PC-3 (cell line): Measurements from ENCODE around the gene UGT1A7. TPM values are rescaled to one million over a fixed set of nuclear protein-coding genes. Genes with fewer than 3 reads are reported as not detected.
"Not testable (repeated sequence)": the region's sequence is repeated elsewhere in the genome, so short reads cannot be mapped to it uniquely, and the experiment has no call there.

Experiments
- ATAC-seq: fragments of 200-7000 bp; cut with Tn5 transposase; 2 replicates; pipeline ENCODE4 v1.9.1; 2020; ENCODE audit warnings: mild to moderate bottlenecking, moderate library complexity
- BruUV-seq: library from RNA; stranded (reverse); fragments of 400-500 nt; replicated peaks from 2 replicates; lab custom pipeline; 2021; lab: Mats Ljungman, UMichigan
- CTCF ChIA-PET: fragments of 300-600 bp; sonication (Branson Sonifier 250); formaldehyde crosslinking; loops from one replicate; lab custom pipeline; 2022; ENCODE audit warnings: antibody characterized with exemption; lab: Charles Lee
- POLR2A ChIA-PET: fragments of 300-600 bp; sonication (Branson Sonifier 250); formaldehyde crosslinking; loops from one replicate; lab custom pipeline; 2022; ENCODE audit warnings: antibody characterized with exemption; ENCODE audit not compliant: unreplicated experiment; lab: Charles Lee
- DNase-seq: peaks from one replicate; pipeline ENCODE4 v3.0.0-alpha.2; 2015
- H2AFZ ChIP-seq: fragments of 300-600 bp; sonication (generic); 2 replicates; pipeline ENCODE4 v1.6.0; 2016; ENCODE audit warnings: antibody characterized with exemption, low read length
- H3F3A ChIP-seq: fragments of 300-600 bp; sonication (generic); one replicate; pipeline ENCODE4 v1.6.0; 2017; ENCODE audit warnings: antibody characterized with exemption, low read length, control low read depth, mild to moderate bottlenecking; ENCODE audit not compliant: unreplicated experiment
- H3K27ac ChIP-seq: fragments of 300-600 bp; sonication (generic); 2 replicates; pipeline ENCODE4 v1.5.1; 2016; ENCODE audit warnings: mild to moderate bottlenecking, low read length
- H3K27me3 ChIP-seq: fragments of 300-600 bp; sonication (generic); 2 replicates; pipeline ENCODE4 v1.6.1; 2016; ENCODE audit warnings: low read length, mixed read lengths
- H3K36me3 ChIP-seq: fragments of 300-600 bp; sonication (generic); 2 replicates; pipeline ENCODE4 v1.6.1; 2016; ENCODE audit warnings: low read depth, mixed run types, low read length, mixed read lengths
- H3K4me1 ChIP-seq: fragments of 300-600 bp; sonication (generic); 2 replicates; pipeline ENCODE4 v1.5.1; 2016; ENCODE audit warnings: low read length; ENCODE audit not compliant: insufficient read depth
- H3K4me2 ChIP-seq: fragments of 300-600 bp; sonication (generic); 2 replicates; pipeline ENCODE4 v1.6.0; 2016; ENCODE audit warnings: low read length
- H3K4me3 ChIP-seq: fragments of 300-600 bp; sonication (generic); 2 replicates; pipeline ENCODE4 v1.5.1; 2016; ENCODE audit warnings: mild to moderate bottlenecking, low read length, mixed read lengths
- H3K79me2 ChIP-seq: fragments of 300-600 bp; sonication (generic); 2 replicates; pipeline ENCODE4 v1.6.1; 2017; ENCODE audit warnings: low read length, mixed read lengths
- H3K9ac ChIP-seq: fragments of 300-600 bp; sonication (generic); 2 replicates; pipeline ENCODE4 v1.6.0; 2016; ENCODE audit warnings: mild to moderate bottlenecking, low read length
- H3K9me2 ChIP-seq: fragments of 300-600 bp; sonication (generic); replicated peaks from 2 replicates; pipeline ENCODE4 v1.6.1; 2016; ENCODE audit warnings: mixed run types, low read length, mixed read lengths
- H3K9me3 ChIP-seq: fragments of 300-600 bp; sonication (generic); 2 replicates; pipeline ENCODE4 v1.6.1; 2016; ENCODE audit warnings: low read length, mixed read lengths
- H4K20me1 ChIP-seq: fragments of 300-600 bp; sonication (generic); 2 replicates; pipeline ENCODE4 v1.6.1; 2016; ENCODE audit warnings: low read length, mixed read lengths
- CTCF ChIP-seq: fragments of 300-600 bp; sonication (generic); conservative IDR thresholded peaks from 2 replicates; pipeline ENCODE4 v1.5.1; 2017; ENCODE audit warnings: antibody characterized with exemption, low read depth, mild to moderate bottlenecking, low read length
- EZH2 ChIP-seq: fragments of 300-600 bp; sonication (generic); IDR thresholded peaks from one replicate; pipeline ENCODE4 v1.6.1; 2017; ENCODE audit warnings: antibody characterized with exemption, mild to moderate bottlenecking, low read length; ENCODE audit not compliant: unreplicated experiment
- EZH2phosphoT487 ChIP-seq: fragments of 300-600 bp; sonication (generic); IDR thresholded peaks from 2 replicates; pipeline ENCODE4 v1.6.1; 2018; ENCODE audit warnings: mild to moderate bottlenecking, antibody characterized with exemption, low read length, borderline replicate concordance
- intact Hi-C: fragments of 100-400 bp; cut with micrococcal nuclease; formaldehyde crosslinking; loops from 2 replicates; pipeline ENCODE4 v1.9.0; 2023
- total RNA-seq: library from RNA; depleted of rRNA; stranded (reverse); fragments of >200 nt; gene quantifications from 2 replicates; pipeline ENCODE4 v1.2.3, GENCODE V29; 2014

UGT1A7 gene
- total RNA-seq, 1 experiment from 2014 or later = not detected

- Histone ChIP-seq H3K36me3 (no peaks in the 10 kb centered on the region), H3K79me2 (no peaks in the 10 kb centered on the region), H3K9me3 (no peaks in the 10 kb centered on the region), H4K20me1 (no peaks in the 10 kb centered on the region), H3K4me3 (no peak overlapping the region), H3K27ac (no peak overlapping the region), H3F3A (no peaks in the 10 kb centered on the region), H3K4me1 (no peaks in the 10 kb centered on the region), H2AFZ (no peak overlapping the region), H3K4me2 (no peak overlapping the region), H3K9me2 (no peaks in the 10 kb centered on the region), H3K9ac (no peak overlapping the region), H3K27me3 (no peaks in the 10 kb centered on the region)
- TF ChIP-seq CTCF (no peak), EZH2 (no peak), EZH2phosphoT487 (no peak)
- intact Hi-C loops = no loop called here
- no TSS peak for BruUV-seq
- no peak for ATAC-seq
- DNase-seq = no peak
- ChIA-PET POLR2A (no interaction called here), CTCF (no interaction called here)
Observed at GRCh38 chr2:233746475-233747282, 65.0 kb downstream of the UGT1A7 start.

- H3K9me2 ChIP-seq = no peaks in the 10 kb centered on the region
- H2AFZ ChIP-seq = no peak overlapping the region
- DNase-seq (no peak), ATAC-seq (no peak)
- H3K27me3 ChIP-seq = no peaks in the 10 kb centered on the region
- H3K79me2 ChIP-seq = no peaks in the 10 kb centered on the region
- no peak overlapping the region for H3K27ac ChIP-seq
- no TSS peak for BruUV-seq
- intact Hi-C loops = no loop called here
- no peaks in the 10 kb centered on the region for H3K36me3 ChIP-seq
- H3K4me2 ChIP-seq = no peak overlapping the region
- no peak overlapping the region for H3K4me3 ChIP-seq
- H3K4me1 ChIP-seq = no peaks in the 10 kb centered on the region
- ChIA-PET POLR2A (no interaction called here), CTCF (no interaction called here)
- no peaks in the 10 kb centered on the region for H3K9me3 ChIP-seq
- H3K9ac ChIP-seq = no peak overlapping the region
- no peaks in the 10 kb centered on the region for H4K20me1 ChIP-seq
- H3F3A ChIP-seq = no peaks in the 10 kb centered on the region
- TF ChIP-seq EZH2 (no peak), CTCF (no peak), EZH2phosphoT487 (no peak)
Observed at GRCh38 chr2:233747283-233747544, 65.5 kb downstream of the UGT1A7 start.

GRCh38 chr2:233750689-233751088 lies 69.0 kb downstream of the UGT1A7 start:
- H3K4me2 ChIP-seq, H3K9me3 ChIP-seq, DNase-seq, H3K4me1 ChIP-seq, BruUV-seq, POLR2A ChIA-PET, H3K36me3 ChIP-seq, H3F3A ChIP-seq, H3K9me2 ChIP-seq, H2AFZ ChIP-seq, H3K9ac ChIP-seq, H3K4me3 ChIP-seq, H3K27me3 ChIP-seq, H4K20me1 ChIP-seq, ATAC-seq, intact Hi-C loops, H3K27ac ChIP-seq, CTCF ChIA-PET, H3K79me2 ChIP-seq: not testable (repeated sequence)

- H3K27me3 ChIP-seq, H3F3A ChIP-seq, H3K27ac ChIP-seq, H4K20me1 ChIP-seq, H3K4me1 ChIP-seq, CTCF ChIA-PET, H3K9me2 ChIP-seq, H2AFZ ChIP-seq, BruUV-seq, H3K79me2 ChIP-seq, H3K4me2 ChIP-seq, H3K36me3 ChIP-seq, H3K4me3 ChIP-seq, DNase-seq, intact Hi-C loops, H3K9ac ChIP-seq, ATAC-seq, POLR2A ChIA-PET, H3K9me3 ChIP-seq: not testable (repeated sequence)
Observed at GRCh38 chr2:233751212-233752009, 69.7 kb downstream of the UGT1A7 start.
